Heart left ventricle (tissue), 13 donors: ENCODE results near the gene HYCC1.

Experiments
- POLR2A ChIP-seq, 2 donors: fragments of 450-650 bp; IDR thresholded peaks; one replicate each; pipeline ENCODE4 v1.6.1; 2017; ENCODE audit warnings: antibody characterized with exemption in 2 of 2, mild to moderate bottlenecking in 2 of 2, moderate library complexity in 2 of 2
- TF ChIP-seq, protein P1 (sequence below), 12 donors: fragments of 200-600 bp; sonication (generic) in 4 of 12; IDR thresholded peaks; one replicate each; pipeline versions ENCODE4 v1.5.0 to v1.8.0; 2018 to 2022; ENCODE audit warnings: antibody characterized with exemption in 12 of 12, mild to moderate bottlenecking in 5 of 12
- donor health status: ischemic (EF 13 %, LVEDD 7.1; RV severe dilation, severe dysfunction).
- donor health status: DM: no; HTN: yes; CAD: no.
- donor health status: DM: no; HTN: no; CAD: no.
- donor health status: ischemic (EF 25% LVEDD 6.9; RV normal size, moderate dysfunction).
- donor health status: ischemic (EF 25% LVEDD 5.7; RV mildly dilated, moderate dysfunction).
- donor health status: ischemic (EF 35%, LVEDD 5.7; RV mildly dilated, moderate dysfunction).
- donor health status: nonischemic (EF 11% LVEDD 7.7; RV severe dilation, severe dysfunction).
- donor health status: DM: yes; HTN: yes; CAD: no.
- donor health status: PGD.
- donor health status: ischemic (EF 29% LVEDD 5.4; RV normal size, mild dysfunction).
- donor health status: nonischemic (EF 23%, LVEDD 6.1; RV moderate dilation, normal function).

DNA sequence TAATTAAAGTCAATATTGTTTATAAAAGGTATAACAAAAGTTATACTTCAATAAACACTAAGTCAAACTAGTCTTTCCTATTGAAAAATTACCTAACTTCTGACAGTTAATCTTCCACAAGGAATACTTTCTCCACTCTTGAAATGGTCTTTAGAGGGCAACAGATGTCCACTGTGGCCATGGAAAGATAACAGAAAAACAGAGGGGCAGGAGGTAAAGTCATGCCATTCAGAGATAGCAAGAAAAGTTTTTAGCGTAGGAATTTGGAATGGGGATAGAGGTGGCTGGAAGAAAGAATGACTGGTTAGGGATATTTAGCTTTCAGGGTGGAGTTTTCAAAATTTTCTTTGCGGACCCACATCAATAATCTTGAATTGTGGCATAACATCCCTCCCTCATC, 34.7 kb downstream of the HYCC1 start:
- TF ChIP-seq, protein P1, sequence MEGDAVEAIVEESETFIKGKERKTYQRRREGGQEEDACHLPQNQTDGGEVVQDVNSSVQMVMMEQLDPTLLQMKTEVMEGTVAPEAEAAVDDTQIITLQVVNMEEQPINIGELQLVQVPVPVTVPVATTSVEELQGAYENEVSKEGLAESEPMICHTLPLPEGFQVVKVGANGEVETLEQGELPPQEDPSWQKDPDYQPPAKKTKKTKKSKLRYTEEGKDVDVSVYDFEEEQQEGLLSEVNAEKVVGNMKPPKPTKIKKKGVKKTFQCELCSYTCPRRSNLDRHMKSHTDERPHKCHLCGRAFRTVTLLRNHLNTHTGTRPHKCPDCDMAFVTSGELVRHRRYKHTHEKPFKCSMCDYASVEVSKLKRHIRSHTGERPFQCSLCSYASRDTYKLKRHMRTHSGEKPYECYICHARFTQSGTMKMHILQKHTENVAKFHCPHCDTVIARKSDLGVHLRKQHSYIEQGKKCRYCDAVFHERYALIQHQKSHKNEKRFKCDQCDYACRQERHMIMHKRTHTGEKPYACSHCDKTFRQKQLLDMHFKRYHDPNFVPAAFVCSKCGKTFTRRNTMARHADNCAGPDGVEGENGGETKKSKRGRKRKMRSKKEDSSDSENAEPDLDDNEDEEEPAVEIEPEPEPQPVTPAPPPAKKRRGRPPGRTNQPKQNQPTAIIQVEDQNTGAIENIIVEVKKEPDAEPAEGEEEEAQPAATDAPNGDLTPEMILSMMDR (IDR thresholded peaks at IDR 0.05) = no peak
- no peak for TF ChIP-seq POLR2A (IDR thresholded peaks at IDR 0.05)
